ENCODE measurements around the gene RNF43. TPM values are rescaled to one million over a fixed set of nuclear protein-coding genes. Genes with fewer than 3 reads are reported as not detected.
"Not testable (repeated sequence)": the region's sequence is repeated elsewhere in the genome, so short reads cannot be mapped to it uniquely, and the experiment has no call there.

Gene RNF43
- total RNA-seq, 1 experiment from 2014 or later, result not detected

DNA sequence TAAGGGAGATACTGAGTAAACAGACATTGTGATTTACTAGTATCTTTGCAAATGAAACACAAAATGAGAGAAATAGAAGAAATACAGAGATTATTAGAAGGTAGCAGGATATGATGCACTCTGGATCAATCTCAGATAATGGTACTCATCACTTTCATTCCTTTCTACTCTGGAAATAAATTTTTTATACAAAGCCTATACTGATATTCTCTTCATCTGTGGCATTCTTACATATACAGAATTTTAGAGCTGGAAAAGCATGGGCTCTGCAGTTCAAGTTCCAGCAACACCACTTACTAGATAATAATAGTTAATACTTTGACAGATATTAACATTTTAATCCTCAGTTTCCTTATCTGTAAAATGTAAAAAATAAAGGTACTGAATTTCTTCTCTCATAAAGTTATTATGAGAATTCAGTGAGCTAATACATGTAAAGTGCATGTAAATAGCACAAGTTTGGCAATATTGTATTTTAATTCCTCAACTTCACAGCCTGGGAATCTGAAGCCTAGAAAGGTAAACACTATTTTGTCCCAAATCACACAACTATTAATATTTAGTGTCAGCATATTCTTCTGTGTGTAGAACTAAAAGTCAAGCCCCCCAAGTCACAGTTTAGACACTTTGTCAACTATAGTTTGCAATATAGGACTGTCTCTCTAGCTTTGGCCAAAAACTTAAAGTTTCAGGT, 6.5 kb downstream of the RNF43 start:
- no peak for DNase-seq (ENCODE audit: low read depth)

DNA sequence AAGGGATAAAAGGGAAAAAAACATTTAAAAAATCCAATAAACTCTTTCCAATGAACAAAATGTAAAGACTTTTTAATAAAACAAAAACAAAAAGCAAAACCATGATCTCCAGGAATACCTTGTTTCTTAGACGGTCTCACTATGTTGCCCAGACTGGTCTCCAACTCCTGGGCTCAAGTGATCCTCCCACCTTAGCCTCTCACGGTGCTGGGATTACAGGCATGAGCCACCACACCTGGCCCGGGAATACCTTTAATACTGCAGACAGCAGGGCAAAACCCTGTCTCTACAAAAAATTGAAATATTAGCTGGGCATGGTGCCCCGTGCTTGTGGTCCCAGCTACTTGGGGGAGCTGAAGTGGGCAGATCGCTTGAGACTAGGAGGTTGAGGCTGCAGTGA, 7.9 kb downstream of the RNF43 start:
- no peak for DNase-seq (ENCODE audit: low read depth)

DNA sequence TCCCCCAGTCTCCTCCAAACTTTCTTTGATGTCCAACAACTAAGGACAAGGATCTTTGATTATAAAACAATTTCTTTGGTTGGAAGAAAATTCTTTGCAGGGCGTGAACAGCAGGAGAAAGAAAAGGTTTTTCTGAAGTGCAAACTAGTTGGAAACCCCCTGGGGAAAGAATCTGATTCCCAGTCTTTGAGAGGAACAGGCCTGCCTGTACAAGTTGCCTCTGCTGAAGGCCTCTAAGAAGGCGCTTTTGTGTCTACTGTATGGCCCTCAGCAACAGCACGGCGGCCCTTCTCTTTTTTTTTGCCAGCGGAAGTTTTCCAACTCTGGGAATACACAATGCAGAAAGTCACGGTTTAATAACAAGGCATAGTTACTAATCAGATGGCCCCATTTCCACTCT, 14.0 kb downstream of the RNF43 start:
- no peak for DNase-seq (ENCODE audit: low read depth)

DNA sequence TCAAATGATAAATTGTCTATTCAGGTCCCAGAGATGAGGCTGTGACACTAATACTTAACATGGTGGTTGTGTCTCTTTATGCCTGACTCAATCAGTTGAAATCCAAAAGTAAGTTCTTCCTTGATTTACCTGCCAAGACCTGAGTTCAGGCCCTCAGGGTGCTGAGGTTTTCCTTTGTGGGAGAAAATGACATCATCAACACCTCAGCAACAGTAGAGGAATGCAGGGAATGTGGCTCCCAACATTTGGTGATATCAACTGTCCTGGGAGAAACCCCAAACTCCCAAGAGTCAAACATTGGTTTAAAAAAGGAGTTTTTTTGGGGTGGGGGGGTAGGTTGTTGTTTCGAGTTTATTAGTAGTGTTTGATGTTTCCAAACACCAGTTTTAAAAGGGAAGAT, 14.7 kb downstream of the RNF43 start:
- peak; percentile 15 for DNase-seq (ENCODE audit: low read depth)

DNA sequence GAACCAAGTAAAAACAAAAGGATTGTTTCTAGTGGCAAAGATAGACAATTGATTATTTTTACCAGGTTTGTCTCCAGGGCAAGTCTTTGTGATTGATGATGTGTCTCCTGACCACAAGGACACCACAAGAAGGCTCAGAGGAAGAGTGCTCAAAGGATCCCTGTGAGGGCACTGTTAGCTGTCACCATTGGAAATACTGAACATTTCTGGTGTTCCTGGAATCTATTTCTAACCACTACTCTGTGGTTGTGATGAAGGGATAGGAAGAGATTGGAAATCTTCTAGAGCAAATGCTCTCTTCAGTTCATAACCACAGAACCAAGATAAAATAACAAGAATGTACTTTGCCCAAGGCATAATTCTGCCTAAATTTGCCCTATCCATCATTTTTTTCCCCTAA, 15.3 kb downstream of the RNF43 start:
- DNase-seq (ENCODE audit: low read depth), result peak; percentile 48

DNA sequence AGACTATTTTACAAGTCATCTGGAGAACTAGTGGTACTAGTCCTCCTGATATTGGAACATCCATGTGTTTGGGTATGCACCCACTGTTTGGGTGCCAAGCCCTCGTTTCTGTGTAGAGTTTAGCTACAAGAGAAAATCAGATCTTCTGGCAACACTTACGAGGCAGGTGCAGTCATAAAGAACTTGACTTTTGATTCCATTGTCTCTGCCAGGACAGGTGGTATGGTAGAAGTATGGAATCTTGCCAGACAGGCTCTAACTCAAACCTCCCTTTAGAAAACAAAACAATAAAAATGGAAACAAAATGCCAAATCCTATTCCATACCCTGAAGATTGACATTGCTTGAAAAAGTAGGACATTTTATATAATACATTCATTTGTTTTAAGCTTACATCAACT, 16.0 kb downstream of the RNF43 start:
- no peak for DNase-seq (ENCODE audit: low read depth)

DNA sequence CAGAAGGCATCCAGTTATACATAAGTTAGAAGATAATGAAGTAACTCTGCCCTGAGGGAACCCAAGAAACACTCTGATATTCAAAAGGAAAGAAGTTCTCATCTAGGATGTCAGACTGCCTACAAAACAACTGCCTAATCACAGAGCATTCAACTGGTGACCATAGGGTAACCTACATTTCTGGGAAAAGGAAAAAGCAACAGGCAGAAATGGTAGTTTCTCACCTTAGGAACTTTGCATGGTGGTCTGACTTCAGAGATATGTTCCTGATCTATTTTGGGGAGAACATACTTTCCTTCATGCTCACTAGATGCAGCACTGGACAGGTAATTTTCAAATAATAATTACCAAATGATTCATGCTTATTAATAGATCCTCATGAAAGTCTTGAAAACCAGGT, 16.5 kb downstream of the RNF43 start:
- DNase-seq (ENCODE audit: low read depth), result no peak

DNA sequence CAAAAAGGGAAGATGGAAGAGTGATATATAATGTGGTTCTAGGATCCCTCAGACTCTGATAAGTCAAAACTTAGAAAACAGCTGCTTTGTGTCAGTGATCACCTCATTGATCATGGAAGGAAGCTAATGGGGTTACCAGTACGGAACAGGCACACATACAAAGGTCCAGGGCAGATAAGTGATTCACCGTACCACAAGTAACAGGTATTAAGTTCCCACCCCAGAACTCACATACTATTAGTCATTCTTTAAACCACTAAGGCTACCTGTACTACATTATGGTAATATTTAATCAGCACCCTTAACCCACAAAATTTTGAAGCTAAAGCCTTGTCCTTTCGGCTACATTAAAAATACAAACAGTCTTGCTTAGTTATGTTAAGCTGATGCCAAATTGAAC, 17.4 kb downstream of the RNF43 start:
- no peak for DNase-seq (ENCODE audit: low read depth)

DNA sequence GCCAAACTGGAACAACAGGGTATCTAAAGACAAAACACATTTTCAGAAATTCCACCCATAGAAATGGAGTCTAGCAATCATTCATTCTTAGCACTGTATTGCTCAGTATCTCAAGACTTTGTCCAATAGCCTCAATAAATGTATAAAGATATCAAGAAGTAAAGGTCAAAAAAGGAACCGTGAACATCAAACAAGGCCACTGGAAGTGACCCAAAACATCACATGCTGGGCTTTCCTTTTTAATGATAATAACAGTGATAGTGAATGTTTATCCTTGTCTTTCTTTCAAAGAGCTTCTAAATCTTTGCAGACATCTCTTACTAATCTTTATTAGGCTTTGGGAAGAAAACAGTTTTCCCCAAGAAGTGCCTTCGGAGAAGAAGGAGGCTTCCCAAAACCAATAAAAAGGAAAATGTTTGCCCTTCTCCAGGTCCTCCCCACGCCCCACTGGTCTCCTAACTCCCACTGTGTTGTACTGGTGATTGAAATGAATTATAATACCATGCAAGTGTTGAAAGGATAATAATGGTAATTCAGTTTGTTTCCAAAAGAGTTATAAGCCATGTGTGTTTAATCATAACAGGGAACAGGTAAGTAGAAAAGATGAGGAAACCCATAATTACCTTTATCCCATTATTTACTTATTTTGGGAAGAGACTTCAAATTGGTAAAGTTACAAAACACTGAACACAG, 18.6 kb downstream of the RNF43 start:
- DNase-seq (ENCODE audit: low read depth), result no peak

DNA sequence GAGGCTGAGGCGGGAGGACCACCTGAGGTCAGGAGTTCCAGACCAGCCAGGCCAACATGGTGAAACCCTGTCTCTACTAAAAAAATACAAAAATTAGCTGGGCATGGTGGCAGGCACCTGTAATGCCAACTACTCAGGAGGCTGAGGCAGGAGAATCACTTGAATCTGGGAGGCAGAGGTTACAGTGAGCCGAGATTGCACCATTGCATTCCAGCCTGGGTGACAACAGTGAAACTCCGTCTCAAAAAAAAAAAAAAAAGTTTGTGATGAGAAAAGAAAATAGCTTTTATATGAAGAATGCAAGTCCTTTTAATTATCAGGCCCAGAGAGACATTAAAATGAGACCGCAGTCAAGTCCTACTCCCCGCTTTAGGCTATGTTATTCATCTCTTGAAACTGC, 19.9 kb downstream of the RNF43 start:
- DNase-seq (ENCODE audit: low read depth), result not testable (repeated sequence)

DNA sequence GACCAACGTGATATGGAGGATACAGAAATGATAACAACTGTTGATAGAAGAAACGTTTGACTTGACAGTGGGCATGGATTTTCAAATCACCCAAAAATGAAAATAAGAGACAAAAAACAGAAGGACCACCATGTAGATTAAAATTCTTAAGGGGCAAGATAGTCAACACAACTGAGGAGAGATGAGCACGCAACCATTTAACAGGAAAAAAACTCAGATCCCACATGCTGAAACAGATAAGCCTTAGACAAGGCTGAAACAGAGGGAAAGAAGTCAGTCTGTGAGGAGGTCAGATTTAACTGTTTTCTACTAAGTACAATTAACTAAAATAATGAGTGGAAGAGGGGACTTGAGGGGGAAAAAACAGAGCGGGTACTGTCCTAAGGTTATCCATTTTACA, 21.2 kb downstream of the RNF43 start:
- no peak for DNase-seq (ENCODE audit: low read depth)

DNA sequence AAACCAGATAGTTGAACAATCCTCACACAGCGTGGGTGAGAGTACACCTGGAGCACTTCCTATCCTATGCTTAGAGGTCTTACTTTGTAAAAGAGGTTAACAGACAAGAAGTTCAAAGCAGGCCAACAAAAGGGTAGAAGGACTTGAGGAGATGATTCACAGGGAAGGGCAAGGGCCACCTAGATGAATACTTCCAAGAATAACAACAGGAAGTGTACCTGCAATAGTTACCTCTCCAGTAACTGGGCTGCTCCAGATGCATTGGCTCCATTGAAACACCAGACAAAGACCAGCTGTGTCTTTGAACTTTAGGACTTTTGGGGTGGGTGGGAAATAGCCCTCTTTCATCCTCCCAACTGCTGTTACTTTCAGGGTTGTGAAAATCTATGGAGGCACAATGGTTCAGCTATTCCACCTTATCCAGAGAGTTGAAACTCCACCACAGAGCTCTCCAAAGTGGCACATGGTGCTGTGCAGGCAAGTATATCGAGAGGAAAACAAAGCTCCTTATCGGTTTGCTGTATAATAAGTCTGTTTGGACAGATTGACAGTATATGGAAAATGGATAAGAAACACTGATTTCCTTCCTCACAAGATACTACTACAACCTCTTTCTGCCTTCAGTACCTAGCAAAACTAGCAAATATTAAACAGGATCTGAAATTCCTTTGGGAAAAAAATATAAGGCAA, 22.7 kb downstream of the RNF43 start:
- no peak for DNase-seq (ENCODE audit: low read depth)

DNA sequence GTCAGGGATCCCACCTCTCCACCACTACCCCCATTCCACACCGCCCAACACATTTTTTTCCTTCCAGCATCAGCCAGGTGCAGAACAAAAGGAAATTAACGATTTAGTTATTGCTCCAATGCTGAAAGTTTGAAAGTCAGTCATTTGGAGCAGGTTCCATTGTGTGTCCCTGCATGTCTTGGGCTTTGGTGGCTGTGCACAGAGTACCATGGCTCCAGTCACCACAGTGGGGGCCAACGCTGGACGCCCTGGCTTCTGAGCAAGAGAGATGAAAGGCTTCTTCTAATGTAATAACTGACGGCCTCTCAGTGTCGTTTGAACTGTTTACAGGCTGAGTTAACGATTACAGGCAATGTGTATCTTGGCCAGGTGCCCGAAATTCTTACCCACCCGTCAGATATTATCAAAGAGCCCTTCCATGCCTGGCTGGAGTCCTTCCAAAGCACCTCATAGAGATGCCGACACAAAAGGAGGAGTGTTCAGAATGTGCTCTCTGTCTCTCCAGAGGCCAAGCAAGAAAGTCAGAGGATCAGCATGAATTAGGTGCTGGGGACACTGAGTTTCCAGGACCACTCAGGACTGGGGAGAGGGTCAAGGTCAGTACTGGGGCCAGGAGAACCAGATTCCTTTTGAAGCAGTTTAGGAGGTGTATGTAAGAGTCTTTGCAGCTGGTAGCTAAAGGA, 25.9 kb downstream of the RNF43 start:
- DNase-seq (ENCODE audit: low read depth), result peak; percentile 9

DNA sequence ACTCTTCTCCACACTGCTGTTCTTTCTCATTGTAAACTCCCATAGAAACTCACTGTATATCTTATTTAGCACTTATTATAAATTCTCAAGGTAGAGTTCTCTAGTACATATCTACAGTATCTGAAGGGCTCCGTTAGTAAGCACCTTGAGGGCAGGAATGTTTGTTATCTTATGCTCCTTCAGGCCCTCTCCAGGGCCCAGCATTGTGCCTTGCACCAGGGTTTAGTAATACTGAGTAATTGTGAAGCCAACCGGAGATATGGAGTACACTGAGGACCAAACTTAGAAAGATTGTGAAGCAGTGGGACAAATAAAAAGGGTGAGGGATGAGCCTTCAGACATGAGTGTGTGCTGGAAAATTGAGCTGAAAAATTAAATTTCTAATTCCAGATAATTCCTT, 26.4 kb downstream of the RNF43 start:
- no peak for DNase-seq (ENCODE audit: low read depth)

DNA sequence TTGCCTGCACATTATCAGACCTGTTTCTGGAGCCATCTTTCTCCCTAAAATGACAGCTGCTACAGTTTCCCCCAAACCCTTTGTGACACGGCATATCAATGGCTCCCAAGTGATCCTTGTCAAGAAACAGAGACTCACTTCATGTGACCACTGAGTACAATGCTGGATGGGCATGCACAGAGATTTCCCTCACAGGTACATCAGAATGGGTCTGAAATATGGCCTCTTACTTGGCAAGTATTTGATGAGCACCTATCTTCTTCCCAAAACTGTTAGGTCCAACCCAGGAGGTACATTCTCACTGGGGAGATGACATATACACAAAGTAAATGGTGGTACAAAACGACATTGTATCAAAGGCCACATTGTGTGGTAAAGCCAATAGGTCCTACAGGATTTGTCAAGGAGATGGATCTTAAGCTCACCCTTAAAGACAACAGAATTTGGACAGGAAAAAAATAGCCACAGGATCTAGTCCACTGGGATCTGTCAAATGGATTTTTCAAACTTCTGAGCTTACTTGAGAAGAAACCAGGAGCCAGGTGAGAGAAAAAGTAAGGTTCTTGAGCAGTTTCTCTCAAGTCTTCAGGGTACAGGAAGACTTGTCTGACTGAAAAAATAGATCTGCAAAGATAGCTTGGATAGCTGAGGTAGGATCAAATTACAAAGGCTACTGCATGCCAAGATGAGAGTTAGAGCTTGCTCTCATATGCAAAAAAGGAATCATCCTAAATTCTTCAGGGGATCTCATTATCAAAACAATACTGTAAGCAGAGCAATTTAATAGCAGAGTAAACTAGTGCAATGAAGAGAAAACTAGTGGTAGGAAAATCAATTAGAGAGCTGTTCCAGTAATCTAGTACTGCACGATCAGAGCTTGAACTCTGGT, 28.8 kb downstream of the RNF43 start:
- no peak for DNase-seq (ENCODE audit: low read depth)

DNA sequence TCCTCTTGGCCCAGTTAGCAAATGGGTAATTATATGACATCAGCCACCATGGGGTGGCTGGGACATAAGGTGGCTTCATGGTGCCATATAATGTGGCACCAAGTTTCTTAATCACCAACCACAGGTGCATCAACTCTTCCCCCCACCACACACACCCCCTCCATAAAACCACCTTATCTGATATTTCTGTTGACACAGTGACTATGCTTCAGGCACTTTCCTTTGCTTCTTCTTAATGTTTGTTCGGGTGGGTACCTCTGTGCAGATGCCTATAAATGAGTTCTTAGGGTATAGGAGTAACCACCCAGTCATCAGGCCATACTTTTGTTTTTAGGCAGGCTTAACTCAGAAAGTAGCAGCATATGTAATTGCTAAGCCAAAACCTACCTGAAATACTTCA, 29.5 kb downstream of the RNF43 start:
- DNase-seq (ENCODE audit: low read depth), result no peak

DNA sequence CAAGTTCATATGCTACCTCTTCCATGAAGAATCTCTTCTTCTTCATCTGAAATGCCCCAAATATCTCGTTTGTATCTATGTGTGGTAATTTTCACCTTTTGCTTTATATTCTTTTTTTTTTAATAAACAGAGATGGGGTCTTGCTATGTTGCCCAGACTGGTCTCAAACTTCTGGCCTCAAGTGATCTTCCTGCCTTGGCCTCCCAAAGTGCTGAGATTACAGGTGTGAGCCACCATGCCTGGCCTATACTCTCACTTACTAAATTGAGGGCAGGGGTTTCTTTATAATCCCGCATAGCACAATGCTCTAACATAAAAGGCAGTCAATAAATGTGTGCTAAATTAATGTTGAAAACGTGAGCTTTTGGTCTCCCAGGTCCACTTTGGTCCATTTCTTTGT, 30.6 kb downstream of the RNF43 start:
- no peak for DNase-seq (ENCODE audit: low read depth)

DNA sequence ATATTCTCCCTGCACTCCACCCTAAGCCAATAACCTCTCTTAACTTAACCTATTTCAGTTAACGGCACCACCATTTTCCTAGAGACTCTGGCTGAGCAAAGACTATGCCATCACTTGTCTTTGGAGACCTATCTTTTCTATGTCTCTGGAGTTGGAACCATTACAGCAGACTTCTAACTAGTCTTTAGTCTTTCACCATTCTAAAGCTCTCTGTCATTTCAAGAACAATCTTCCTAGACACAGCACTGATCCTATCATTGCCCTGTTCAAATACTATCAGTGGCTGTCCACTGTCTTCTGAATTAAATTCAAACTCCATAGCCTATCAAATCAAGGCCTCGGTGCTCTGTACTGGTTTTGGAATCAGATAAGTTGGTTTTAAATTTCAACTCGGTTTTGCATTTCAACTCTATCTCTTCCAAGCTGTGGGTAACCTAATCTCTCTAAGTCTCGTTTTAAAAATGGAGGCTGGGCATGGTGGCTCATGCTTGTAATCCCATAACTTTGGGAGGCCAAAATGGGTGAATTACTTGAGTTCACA, 31.9 kb downstream of the RNF43 start:
- DNase-seq (ENCODE audit: low read depth), result no peak

DNA sequence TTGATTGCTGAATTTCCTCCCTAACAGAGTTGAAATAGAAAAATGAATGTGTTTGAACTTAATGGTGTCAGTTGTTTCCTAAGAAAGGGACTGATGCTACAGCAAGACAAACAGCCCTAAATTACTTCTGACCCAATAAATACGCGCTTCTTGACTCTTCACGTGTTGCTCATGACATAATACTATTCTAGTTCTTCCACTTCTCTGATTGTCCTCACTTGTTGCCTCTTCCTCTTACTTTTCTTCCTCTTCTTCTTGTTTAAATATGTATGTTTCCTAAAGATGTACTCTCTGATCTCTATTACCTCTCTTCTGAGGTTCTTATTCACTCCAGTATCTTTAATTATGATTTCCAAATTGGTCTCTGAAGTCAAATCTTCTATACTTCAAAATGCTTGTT, 32.4 kb downstream of the RNF43 start:
- no peak for DNase-seq (ENCODE audit: low read depth)

DNA sequence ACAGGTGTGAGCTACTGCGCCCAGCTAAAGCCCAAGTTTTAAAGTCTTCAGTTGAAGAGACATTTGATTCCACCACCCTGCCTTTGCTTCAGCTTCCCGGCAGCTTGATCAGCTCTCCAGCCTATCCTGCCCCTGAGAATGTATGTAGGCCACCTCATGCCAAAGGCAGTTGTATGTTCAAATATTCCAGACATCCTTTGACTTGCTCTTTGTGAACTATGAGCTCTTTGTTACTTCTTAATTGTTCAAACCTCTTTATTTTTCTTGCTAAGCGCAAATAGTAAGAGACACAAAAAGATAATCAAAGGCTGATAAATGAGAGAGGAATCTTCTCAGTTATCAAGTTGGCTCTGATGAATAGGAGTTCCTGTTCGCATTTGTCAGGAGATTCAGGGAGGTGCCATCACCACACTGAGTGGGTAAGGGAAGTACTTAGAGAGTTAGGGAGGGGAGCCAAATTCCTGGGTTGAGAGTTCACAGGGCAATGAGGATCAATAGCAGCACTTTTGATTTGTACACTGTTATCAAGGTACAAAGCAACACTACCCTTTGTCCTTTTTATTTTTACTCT, 33.4 kb downstream of the RNF43 start:
- no peak for DNase-seq (ENCODE audit: low read depth)

DNA sequence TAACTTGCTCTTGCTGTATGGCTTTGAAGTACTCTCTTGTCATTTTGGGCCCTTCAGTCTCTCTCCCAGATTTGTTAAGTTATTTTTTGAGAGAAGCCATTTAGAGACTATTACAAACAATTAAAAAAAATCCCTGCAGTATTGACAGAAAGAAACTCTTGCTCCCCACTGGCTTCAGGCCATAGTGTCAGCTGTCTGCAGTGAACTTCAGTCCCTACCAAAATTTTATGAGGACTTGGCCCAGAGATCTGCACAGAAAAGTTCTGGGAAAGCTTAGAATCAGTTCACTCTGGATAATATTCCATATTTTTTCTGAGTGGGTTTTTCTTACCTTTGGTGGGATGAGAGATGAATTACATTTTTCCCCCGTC, 34.5 kb downstream of the RNF43 start:
- no peak for DNase-seq (ENCODE audit: low read depth)

Data from LHCN-M2 (cell line).